Measurements from ENCODE around the gene MOCS3.

DNA sequence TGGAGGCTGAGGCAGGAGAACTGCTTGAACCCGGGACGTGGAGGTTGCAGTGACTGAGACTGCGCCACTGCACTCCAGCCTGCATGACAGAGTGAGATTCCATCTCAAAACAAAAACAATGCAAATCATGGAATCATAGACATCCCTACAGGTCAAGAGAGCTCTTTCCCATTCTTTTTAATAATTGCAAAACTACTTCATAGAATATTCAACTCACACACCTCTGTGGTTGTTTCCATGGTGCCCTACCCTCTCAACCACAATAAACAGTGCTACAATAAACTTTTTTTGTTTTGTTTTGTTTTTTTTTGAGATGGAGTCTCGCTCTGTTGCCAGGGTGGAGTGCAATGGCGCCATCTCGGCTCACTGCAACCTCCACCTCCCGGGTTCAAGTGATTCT, 15.5 kb upstream of the MOCS3 start:
- TF ChIP-seq, protein P1, sequence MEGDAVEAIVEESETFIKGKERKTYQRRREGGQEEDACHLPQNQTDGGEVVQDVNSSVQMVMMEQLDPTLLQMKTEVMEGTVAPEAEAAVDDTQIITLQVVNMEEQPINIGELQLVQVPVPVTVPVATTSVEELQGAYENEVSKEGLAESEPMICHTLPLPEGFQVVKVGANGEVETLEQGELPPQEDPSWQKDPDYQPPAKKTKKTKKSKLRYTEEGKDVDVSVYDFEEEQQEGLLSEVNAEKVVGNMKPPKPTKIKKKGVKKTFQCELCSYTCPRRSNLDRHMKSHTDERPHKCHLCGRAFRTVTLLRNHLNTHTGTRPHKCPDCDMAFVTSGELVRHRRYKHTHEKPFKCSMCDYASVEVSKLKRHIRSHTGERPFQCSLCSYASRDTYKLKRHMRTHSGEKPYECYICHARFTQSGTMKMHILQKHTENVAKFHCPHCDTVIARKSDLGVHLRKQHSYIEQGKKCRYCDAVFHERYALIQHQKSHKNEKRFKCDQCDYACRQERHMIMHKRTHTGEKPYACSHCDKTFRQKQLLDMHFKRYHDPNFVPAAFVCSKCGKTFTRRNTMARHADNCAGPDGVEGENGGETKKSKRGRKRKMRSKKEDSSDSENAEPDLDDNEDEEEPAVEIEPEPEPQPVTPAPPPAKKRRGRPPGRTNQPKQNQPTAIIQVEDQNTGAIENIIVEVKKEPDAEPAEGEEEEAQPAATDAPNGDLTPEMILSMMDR (IDR thresholded peaks at IDR 0.05; ENCODE audit: poor library complexity), result no peak
- TF ChIP-seq EZH2 (IDR thresholded peaks at IDR 0.05; ENCODE audit: borderline replicate concordance), result no peak
- no peak for TF ChIP-seq EZH2phosphoT487 (IDR thresholded peaks at IDR 0.05; ENCODE audit: low read depth, severe bottlenecking, unreplicated experiment)
